NOMO-1 (cell line): ENCODE measurements around the gene KLHL18.
"Not testable (repeated sequence)": the region's sequence is repeated elsewhere in the genome, so short reads cannot be mapped to it uniquely, and the experiment has no call there.

Source experiments
- DNase-seq, 2 experiments: peaks; one replicate each; lab custom pipeline; 2025; ENCODE audit not compliant: unreplicated experiment in 2 of 2; lab: John Stamatoyannopoulos, UW

Gene KLHL18

DNA sequence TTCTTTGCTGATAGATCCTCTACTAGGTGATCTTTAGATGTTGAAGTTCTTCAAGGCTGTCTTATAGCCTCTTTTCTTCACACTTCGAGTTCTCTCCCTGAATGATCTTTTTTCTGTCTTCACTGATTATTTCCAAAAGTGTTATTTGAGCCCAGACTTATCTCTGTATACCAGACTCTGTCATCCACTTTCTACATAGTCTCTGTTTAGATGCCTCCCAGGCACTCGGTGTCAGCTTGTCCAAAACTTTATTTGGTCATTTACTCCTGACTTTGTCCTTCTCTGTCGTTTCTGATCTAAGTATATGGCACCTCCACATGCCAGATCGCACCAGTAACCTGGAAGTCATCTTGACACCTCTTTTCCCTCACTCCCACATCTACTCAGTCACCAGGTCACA is 27.6 kb downstream of the KLHL18 start:
- DNase-seq: no peak

- peak; percentile 38 for DNase-seq
Observed at GRCh38 chr3:47313341-47314055, 30.8 kb downstream of the KLHL18 start.

- DNase-seq: no peak
Observed at GRCh38 chr3:47314056-47314764, 31.5 kb downstream of the KLHL18 start.

- DNase-seq: no peak
Observed at GRCh38 chr3:47315069-47315647, 32.4 kb downstream of the KLHL18 start.

DNA sequence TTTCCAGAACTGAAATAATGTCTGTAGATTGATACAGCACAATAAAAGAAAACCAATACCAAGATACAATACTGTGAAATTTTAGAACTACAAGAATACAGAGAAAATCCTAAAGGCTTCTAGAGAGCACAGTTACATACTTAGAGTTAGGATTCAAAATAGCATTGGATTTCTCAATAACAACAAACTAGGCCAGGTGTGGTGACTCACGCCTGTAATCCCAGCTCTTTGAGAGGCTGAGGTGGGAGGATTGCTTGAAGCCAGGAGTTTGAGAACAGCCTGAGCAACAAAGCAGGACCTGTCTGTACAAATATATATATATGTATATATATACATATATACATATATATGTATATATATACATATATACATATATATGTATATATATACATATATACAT is 33.4 kb downstream of the KLHL18 start:
- DNase-seq: not testable (repeated sequence)

DNA sequence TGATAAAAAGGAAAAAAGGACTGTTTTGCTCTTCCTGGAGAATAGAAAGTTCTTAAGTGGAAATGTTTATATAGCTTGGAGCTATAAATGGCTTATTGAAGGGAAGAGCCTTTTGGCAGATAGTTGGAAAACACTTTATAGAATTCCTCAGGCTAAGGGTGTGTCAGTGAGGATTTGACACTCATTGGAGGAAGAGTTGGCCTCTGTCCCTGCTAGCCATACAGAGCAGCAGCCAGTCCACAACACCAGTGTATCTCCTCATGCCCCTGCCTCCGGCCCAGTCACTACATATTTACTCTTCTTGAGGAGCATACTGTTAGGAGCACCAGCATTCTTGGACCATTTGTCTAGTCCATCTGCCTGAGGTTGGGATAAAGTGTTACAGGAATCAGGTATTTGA is 36.2 kb downstream of the KLHL18 start:
- DNase-seq: no peak

GRCh38 chr3:47319956-47320355 is 37.2 kb downstream of the KLHL18 start:
- DNase-seq: no peak

DNA sequence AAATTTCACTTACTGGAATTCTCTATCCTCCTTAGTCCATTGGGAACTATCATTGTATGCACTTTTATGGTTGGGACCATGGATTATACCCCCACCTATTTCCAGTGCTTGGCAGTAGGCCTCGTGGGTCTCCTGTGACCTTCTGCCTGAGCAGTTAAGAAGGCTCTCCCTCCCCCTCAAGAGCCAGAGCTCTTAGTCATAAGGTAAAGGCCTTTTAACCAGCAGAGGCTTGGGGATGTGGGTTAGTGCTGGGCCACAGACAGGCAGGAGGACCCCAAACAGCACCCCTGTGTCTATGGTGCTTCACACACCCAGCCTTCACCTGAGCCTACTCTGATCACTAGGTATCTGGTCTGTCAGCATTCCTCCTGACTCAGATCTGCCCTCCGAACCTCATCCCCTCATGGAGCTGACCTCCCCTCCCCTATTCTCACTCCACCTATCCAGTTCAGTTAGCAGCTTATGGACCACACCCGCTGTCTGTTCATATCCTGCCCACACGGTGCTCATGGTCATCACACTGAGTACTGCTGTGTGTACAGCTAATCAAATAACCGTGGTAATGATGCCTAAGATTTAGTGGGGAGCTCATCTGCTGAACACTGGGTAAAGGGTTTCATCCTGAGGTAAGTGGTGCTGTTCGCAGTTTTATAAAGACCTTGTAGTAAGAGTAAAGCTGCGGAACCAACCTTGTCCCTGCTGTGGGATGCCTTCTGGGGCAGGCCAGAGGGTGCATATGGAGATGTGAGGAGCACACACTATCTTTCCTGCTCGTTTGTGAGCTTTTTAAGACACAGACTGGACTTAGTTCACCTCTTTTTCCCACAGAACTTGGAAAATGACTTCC is 40.9 kb downstream of the KLHL18 start:
- no peak for DNase-seq

- DNase-seq: peak; percentile 43 to 51
Observed at GRCh38 chr3:47324278-47324865, 41.6 kb downstream of the KLHL18 start.

GRCh38 chr3:47333907-47334306 is 51.2 kb downstream of the KLHL18 start:
- no peak for DNase-seq

DNA sequence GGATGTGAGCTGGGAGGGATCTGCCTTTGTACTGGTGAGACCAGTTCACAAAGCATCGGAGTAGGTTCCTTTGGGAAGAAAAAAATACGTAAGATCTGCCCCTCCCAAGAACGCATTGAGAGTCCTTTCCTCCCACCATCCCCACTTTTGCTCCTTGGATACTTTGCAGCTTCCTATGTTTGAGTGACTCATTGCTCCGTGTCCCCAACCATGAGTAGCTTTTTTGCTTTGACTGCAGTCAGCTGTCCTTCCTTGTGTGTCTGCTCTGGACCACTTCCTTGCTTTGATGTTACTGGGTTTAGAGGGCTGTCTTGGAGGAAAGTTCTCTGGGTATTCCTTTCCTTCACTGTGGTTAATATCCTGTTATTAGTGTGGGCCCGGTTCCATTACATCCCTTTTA is 54.9 kb downstream of the KLHL18 start:
- DNase-seq: no peak

GRCh38 chr3:47339951-47340350 is 57.2 kb downstream of the KLHL18 start:
- no peak for DNase-seq

GRCh38 chr3:47340866-47341265 is 58.1 kb downstream of the KLHL18 start:
- DNase-seq: no peak

- DNase-seq: no peak
Observed at GRCh38 chr3:47342151-47342550, 59.4 kb downstream of the KLHL18 start.

GRCh38 chr3:47342812-47343211 is 60.1 kb downstream of the KLHL18 start:
- no peak for DNase-seq

DNA sequence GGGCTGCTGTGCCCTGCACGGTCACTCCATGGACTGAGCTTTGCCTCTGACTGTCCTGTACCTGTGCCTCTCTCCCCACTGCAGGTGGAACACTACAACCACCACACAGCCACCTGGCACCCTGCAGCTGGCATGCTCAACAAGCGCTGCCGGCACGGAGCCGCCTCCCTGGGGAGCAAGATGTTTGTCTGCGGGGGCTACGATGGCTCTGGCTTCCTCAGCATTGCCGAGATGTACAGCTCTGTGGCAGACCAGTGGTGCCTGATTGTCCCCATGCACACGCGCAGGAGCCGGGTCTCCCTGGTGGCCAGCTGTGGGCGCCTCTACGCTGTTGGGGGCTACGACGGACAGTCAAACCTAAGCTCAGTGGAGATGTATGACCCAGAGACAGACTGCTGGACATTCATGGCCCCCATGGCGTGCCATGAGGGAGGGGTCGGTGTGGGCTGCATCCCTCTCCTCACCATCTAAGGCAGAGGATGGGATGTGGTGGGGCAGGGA is 60.8 kb downstream of the KLHL18 start:
- no peak for DNase-seq

GRCh38 chr3:47344971-47345370 is 62.2 kb downstream of the KLHL18 start:
- no peak for DNase-seq

DNA sequence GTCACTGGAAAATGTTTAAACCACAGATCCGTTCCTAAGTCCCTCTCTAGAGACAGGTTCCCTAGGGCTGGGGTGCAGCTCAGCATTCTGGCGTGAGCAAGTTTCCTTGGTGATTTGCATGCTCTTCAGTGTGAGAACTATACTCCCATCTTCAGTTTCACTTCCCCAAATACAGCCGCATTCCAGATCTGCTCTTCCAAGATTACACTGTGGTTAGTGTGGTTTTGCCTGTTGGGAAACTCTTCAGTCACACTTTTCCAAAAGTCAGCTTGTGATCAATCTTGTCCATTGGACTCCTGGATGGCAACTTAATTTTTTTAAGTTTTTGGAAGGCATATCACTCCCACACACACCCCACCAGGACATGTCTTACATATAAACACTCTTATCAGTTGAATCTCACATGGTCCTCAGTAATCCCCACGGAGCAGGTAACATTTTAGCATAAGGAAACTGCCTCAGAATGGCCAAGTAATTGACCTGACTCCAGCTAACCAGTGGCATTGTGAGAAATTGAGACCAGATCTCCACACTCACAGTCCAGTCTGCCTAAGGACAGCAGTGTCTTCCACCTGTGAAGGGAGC is 64.6 kb downstream of the KLHL18 start:
- DNase-seq: peak; percentile 51 to 68

GRCh38 chr3:47348411-47349154 is 65.8 kb downstream of the KLHL18 start:
- no peak for DNase-seq

GRCh38 chr3:47355010-47355409 is 72.3 kb downstream of the KLHL18 start:
- no peak for DNase-seq
